ENCODE data around the gene ADAMTS14. TPM values are rescaled to one million over a fixed set of nuclear protein-coding genes. Genes with fewer than 3 reads are reported as not detected.

The ADAMTS14 gene
- total RNA-seq, 1 experiment from 2014 or later = 0.91 TPM

DNA sequence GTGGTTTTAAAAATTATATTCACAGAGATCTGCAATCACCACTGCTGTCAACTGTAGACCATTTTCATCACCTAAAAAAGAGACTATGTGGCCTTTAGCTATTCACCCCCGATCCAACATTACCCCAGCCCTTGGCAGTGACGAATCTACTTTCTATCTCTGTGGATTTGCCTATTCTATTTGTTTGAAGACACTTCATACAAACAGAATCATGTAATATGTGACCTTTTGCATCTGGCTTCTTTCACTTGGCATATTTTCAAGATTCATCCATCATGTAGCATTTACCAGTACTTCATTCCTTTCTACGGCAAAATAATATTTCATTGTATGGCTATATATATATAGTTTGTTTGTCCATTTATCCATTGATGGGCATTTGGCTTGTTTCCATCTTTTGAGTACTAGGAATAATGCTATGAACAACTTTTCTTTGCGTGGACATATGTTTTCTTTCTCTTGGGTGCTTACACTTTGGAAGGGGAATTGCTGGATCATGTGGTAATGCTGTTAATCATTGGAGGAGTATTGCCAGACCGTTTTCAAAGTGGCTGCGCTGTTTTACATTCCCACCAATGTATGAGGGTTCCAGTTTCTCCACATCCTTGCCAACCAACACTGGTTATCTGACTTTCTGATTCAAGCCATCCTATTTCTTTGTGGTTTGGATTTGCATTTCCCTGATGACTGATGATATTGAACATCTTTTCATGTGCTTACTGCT, 22.3 kb downstream of the ADAMTS14 start:
- POLR2A ChIA-PET (ENCODE audit: unreplicated experiment) = no interaction called here
- H3K79me2 ChIP-seq (ENCODE audit: low read length) = no peaks in the 10 kb centered on the region
- H3K9me3 ChIP-seq (ENCODE audit: low read length) = no peaks in the 10 kb centered on the region
- no peak for ATAC-seq
- no peaks in the 10 kb centered on the region for H3F3A ChIP-seq (ENCODE audit: low read length, unreplicated experiment)
- H2AFZ ChIP-seq (ENCODE audit: low read length) = no peak overlapping the region
- no peaks in the 10 kb centered on the region for H3K9me2 ChIP-seq (replicated peaks; ENCODE audit: low read length)
- no peak overlapping the region for H3K27ac ChIP-seq (ENCODE audit: low read length)
- H3K4me1 ChIP-seq (ENCODE audit: insufficient read depth, low read length) = peaks cover 10% of the 10 kb centered on the region
- TF ChIP-seq EZH2phosphoT487 (IDR thresholded peaks at IDR 0.05; ENCODE audit: borderline replicate concordance, low read length) = no peak
- no peak for TF ChIP-seq CTCF (conservative IDR thresholded peaks at IDR 0.05; ENCODE audit: low read depth, low read length)
- TF ChIP-seq EZH2 (IDR thresholded peaks at IDR 0.05; ENCODE audit: low read length, unreplicated experiment) = no peak
- H3K4me3 ChIP-seq (ENCODE audit: low read length) = no peak overlapping the region
- CTCF ChIA-PET = no interaction called here
- H3K27me3 ChIP-seq (ENCODE audit: low read length) = no peaks in the 10 kb centered on the region
- intact Hi-C loops (cut with micrococcal nuclease) = no loop called here
- H3K36me3 ChIP-seq (ENCODE audit: low read depth, low read length) = no peaks in the 10 kb centered on the region
- H3K4me2 ChIP-seq (ENCODE audit: low read length) = no peak overlapping the region
- H3K9ac ChIP-seq (ENCODE audit: low read length) = no peak overlapping the region
- no TSS peak for BruUV-seq (replicated peaks)
- no peak for DNase-seq
- no peaks in the 10 kb centered on the region for H4K20me1 ChIP-seq (ENCODE audit: low read length)

DNA sequence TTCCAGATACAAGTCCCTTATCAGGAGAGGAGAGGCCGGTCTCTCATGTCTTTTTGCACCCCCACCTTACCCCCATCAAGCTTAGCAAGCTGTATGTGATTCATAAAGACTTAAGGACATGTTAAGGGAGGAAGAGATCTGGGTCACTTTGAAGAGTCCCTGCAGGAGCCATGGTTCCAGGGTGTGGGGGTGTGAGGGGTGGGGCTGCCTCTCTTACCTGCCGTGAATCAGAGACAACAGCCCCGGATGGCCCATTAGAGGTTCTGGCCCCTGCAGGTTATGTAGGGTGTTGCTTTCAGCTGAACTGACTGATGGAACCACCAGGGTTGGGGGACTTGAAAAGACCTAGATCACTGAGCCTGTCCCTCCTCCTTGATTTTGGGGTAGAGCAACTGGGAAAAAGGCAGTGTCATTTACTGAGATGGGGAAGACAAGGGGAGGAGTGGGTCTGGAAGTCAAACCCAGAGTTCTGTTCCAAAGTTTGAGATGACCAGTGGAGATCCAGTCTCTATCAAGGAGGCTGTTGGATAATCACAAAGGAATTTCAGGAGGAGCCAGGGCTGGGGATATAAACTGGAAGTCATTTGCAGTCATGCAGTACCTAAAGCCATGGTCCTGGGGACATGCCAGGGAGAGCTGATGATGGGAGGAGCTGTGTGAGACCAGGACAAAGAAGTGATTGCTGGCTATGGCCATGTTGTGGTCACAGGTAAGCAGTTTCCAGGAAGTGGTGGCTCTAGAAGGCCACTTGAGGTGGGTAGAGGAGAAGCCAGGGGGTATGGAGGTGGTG, 23.1 kb downstream of the ADAMTS14 start:
- Histone ChIP-seq H3K79me2 (ENCODE audit: low read length) (no peaks in the 10 kb centered on the region), H3K27ac (ENCODE audit: low read length) (no peak overlapping the region), H2AFZ (ENCODE audit: low read length) (no peak overlapping the region), H3K4me2 (ENCODE audit: low read length) (0 out of 2 replicates have a peak overlapping the region, but pooled peaks have one; percentile 6), H3K4me1 (ENCODE audit: insufficient read depth, low read length) (peaks cover 12% of the 10 kb centered on the region), H3K4me3 (ENCODE audit: low read length) (no peak overlapping the region), H3K9ac (ENCODE audit: low read length) (no peak overlapping the region), H3F3A (ENCODE audit: low read length, unreplicated experiment) (no peaks in the 10 kb centered on the region), H4K20me1 (ENCODE audit: low read length) (no peaks in the 10 kb centered on the region), H3K9me3 (ENCODE audit: low read length) (no peaks in the 10 kb centered on the region), H3K27me3 (ENCODE audit: low read length) (no peaks in the 10 kb centered on the region), H3K36me3 (ENCODE audit: low read depth, low read length) (no peaks in the 10 kb centered on the region), H3K9me2 (replicated peaks; ENCODE audit: low read length) (no peaks in the 10 kb centered on the region)
- ChIA-PET POLR2A (ENCODE audit: unreplicated experiment) (interaction anchor here (0.6 kb wide), 1 partner anchor 120 kb away, joined by 3 read pairs; no protein-coding TSS in a partner anchor), CTCF (no interaction called here)
- BruUV-seq (replicated peaks) = no TSS peak
- ATAC-seq (peak; percentile 68), DNase-seq (peak; percentile 83)
- no peak for TF ChIP-seq CTCF (conservative IDR thresholded peaks at IDR 0.05; ENCODE audit: low read depth, low read length)
- TF ChIP-seq EZH2 (IDR thresholded peaks at IDR 0.05; ENCODE audit: low read length, unreplicated experiment) = no peak
- TF ChIP-seq EZH2phosphoT487 (IDR thresholded peaks at IDR 0.05; ENCODE audit: borderline replicate concordance, low read length) = no peak
- intact Hi-C loops (cut with micrococcal nuclease) = no loop called here

DNA sequence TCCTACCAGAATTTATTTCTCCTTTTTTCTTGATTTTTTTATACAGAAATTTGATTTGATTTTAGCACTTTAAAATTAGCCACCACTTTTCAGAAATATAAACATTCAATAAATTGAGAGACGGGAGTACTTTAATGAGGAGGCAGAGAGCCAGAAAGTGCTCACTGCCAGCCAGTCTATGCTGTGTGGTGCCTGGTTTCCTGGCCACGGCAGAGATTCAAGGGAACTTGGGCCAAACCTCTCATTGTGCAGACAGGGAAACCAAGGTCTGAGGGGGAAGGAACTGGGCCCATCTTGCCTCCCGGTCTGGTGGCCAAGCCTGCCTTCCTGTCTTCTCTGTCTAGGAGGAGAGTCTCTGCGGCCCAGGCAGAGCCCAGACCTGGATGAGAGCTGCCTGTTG, 25.9 kb downstream of the ADAMTS14 start:
- Histone ChIP-seq H3K27me3 (ENCODE audit: low read length) (no peaks in the 10 kb centered on the region), H3K9me3 (ENCODE audit: low read length) (no peaks in the 10 kb centered on the region), H3F3A (ENCODE audit: low read length, unreplicated experiment) (no peaks in the 10 kb centered on the region), H2AFZ (ENCODE audit: low read length) (no peak overlapping the region), H3K4me3 (ENCODE audit: low read length) (no peak overlapping the region), H3K36me3 (ENCODE audit: low read depth, low read length) (no peaks in the 10 kb centered on the region), H3K4me1 (ENCODE audit: insufficient read depth, low read length) (peaks cover 12% of the 10 kb centered on the region), H3K4me2 (ENCODE audit: low read length) (no peak overlapping the region), H3K9ac (ENCODE audit: low read length) (no peak overlapping the region), H3K9me2 (replicated peaks; ENCODE audit: low read length) (no peaks in the 10 kb centered on the region), H4K20me1 (ENCODE audit: low read length) (no peaks in the 10 kb centered on the region), H3K27ac (ENCODE audit: low read length) (no peak overlapping the region), H3K79me2 (ENCODE audit: low read length) (no peaks in the 10 kb centered on the region)
- ChIA-PET CTCF (no interaction called here), POLR2A (ENCODE audit: unreplicated experiment) (no interaction called here)
- intact Hi-C loops (cut with micrococcal nuclease) = no loop called here
- no peak for TF ChIP-seq EZH2 (IDR thresholded peaks at IDR 0.05; ENCODE audit: low read length, unreplicated experiment)
- TF ChIP-seq EZH2phosphoT487 (IDR thresholded peaks at IDR 0.05; ENCODE audit: borderline replicate concordance, low read length) = no peak
- TF ChIP-seq CTCF (conservative IDR thresholded peaks at IDR 0.05; ENCODE audit: low read depth, low read length) = no peak
- BruUV-seq (replicated peaks) = no TSS peak
- ATAC-seq = no peak
- no peak for DNase-seq

Measured in PC-3 (cell line).